HG03469 (cell line): ENCODE data around the gene C19orf73.
"Not testable (repeated sequence)": the region's sequence is repeated elsewhere in the genome, so short reads cannot be mapped to it uniquely, and the experiment has no call there.

Experiments used
- ATAC-seq: cut with Tn5 transposase; IDR thresholded peaks from one replicate; pipeline ENCODE4 v1.9.1; 2021; ENCODE audit warnings: mild to moderate bottlenecking, moderate library complexity, moderate number of reproducible peaks; ENCODE audit not compliant: unreplicated experiment

The C19orf73 gene

GRCh38 chr19:49123285-49123684 lies 4.3 kb upstream of the C19orf73 start:
- ATAC-seq, result not testable (repeated sequence)

GRCh38 chr19:49121841-49122240 lies 2.9 kb upstream of the C19orf73 start:
- not testable (repeated sequence) for ATAC-seq

GRCh38 chr19:49120868-49121267 lies 1.9 kb upstream of the C19orf73 start:
- ATAC-seq, result no peak

- ATAC-seq, result no peak
Measured at GRCh38 chr19:49120325-49120683, 1.4 kb upstream of the C19orf73 start.

GRCh38 chr19:49119411-49120324 lies 725 bp upstream of the C19orf73 start, which contains the start of gene PPFIA3:
TSS of gene PPFIA3 (plus strand) at chr19:49119544. CDS start at chr19:49127874, 8,330 bp downstream.
- ATAC-seq, result no peak

- no peak for ATAC-seq
Measured at GRCh38 chr19:49117677-49118564, 1.0 kb downstream of the C19orf73 start.

- no peak for ATAC-seq
Measured at GRCh38 chr19:49116544-49116943, 2.4 kb downstream of the C19orf73 start.

- no peak for ATAC-seq
Measured at GRCh38 chr19:49114630-49115363, 4.1 kb downstream of the C19orf73 start.

- no peak for ATAC-seq
Measured at GRCh38 chr19:49113762-49114629, 4.9 kb downstream of the C19orf73 start, which contains the start of gene LIN7B. TSS of gene LIN7B (plus strand) at chr19:49114370. CDS start at chr19:49114405, 35 bp downstream.

- no peak for ATAC-seq
Measured at GRCh38 chr19:49111218-49111998, 7.5 kb downstream of the C19orf73 start.

- no peak for ATAC-seq
Measured at GRCh38 chr19:49110567-49110966, 8.4 kb downstream of the C19orf73 start.

GRCh38 chr19:49109569-49110233 lies 9.2 kb downstream of the C19orf73 start:
- no peak for ATAC-seq

- no peak for ATAC-seq
Measured at GRCh38 chr19:49109051-49109450, 9.9 kb downstream of the C19orf73 start.

- no peak for ATAC-seq
Measured at GRCh38 chr19:49107625-49108459, 11.1 kb downstream of the C19orf73 start.

GRCh38 chr19:49106648-49107135 lies 12.3 kb downstream of the C19orf73 start:
- ATAC-seq, result no peak

GRCh38 chr19:49104229-49104864 lies 14.6 kb downstream of the C19orf73 start:
- ATAC-seq, result no peak
